Thyroid gland (tissue), 4 donors: Measurements from ENCODE around the gene THRB. TPM values are rescaled to one million over a fixed set of nuclear protein-coding genes. Genes with fewer than 3 reads are reported as not detected.

Experiments
- DNase-seq, 2 donors: peaks; one replicate each; pipeline ENCODE4 v3.0.0-alpha.2; 2019
- H3K27ac ChIP-seq, 3 donors: fragments of 200-600 bp; sonication (generic); 1 replicate in 2 of 3; 2 replicates in 1 of 3; pipeline ENCODE4 v1.5.1; 2016 to 2019; ENCODE audit warnings: mild to moderate bottlenecking in 1 of 3, moderate library complexity in 1 of 3
- H3K27me3 ChIP-seq: fragments of 200-600 bp; sonication (generic); one replicate; pipeline ENCODE4 v1.5.1; 2019
- H3K36me3 ChIP-seq, 2 donors: fragments of 200-600 bp; sonication (generic); one replicate each; pipeline ENCODE4 v1.5.1; 2016 to 2019
- H3K4me1 ChIP-seq, 2 donors: fragments of 200-600 bp; sonication (generic); one replicate each; pipeline ENCODE4 v1.5.1; 2017 to 2019
- H3K4me3 ChIP-seq, 3 donors: fragments of 200-600 bp; sonication (generic); replicated peaks in 1 of 3; 1 replicate in 2 of 3; 2 replicates in 1 of 3; pipeline ENCODE4 v1.5.1; 2016; ENCODE audit warnings: mild to moderate bottlenecking in 1 of 3
- H3K9me3 ChIP-seq: fragments of 200-600 bp; sonication (generic); one replicate; pipeline ENCODE4 v1.5.1; 2017
- CTCF ChIP-seq, 6 experiments: fragments of 200-600 bp in 3 of 6; fragments of 450-650 bp in 3 of 6; sonication (generic) in 3 of 6; IDR thresholded peaks; one replicate each; pipeline ENCODE4 v1.5.1; 2016 to 2019; ENCODE audit warnings: antibody characterized with exemption in 6 of 6, mild to moderate bottlenecking in 2 of 6, inconsistent platforms in 1 of 6, moderate library complexity in 1 of 6
- POLR2A ChIP-seq, 2 donors: fragments of 450-650 bp; IDR thresholded peaks; one replicate each; pipeline ENCODE4 v1.6.1; 2017; ENCODE audit warnings: antibody characterized with exemption in 2 of 2, mild to moderate bottlenecking in 2 of 2, moderate library complexity in 1 of 2
- WGBS, 2 donors: methylation state at CpG; one replicate each; pipeline ENCODE4 v1.1.5; 2017; 5-methylcytosine and 5-hydroxymethylcytosine counted together
- intact Hi-C: fragments of 100-400 bp; cut with DNase I; formaldehyde crosslinking; loops from one replicate; pipeline ENCODE4 v1.15.1; 2023
- total RNA-seq, 4 donors: library from RNA; depleted of rRNA; stranded (reverse); fragments of >200 nt; gene quantifications; one replicate each; pipeline ENCODE4 v1.2.3, GENCODE V29; 2016

Gene THRB
- total RNA-seq, 4 donors from 2014 or later = 11.1 to 33.2 (median 13.4) TPM

- H3K27me3 ChIP-seq = no peaks in the 10 kb centered on the region
- 67 to 74% methylated on average over 3 of the region's 3 CpGs for WGBS, 2 donors
- H3K27ac ChIP-seq = no peak overlapping the region
- H3K9me3 ChIP-seq = no peaks in the 10 kb centered on the region
- H3K4me1 ChIP-seq = peaks cover 3 to 8% of the 10 kb centered on the region in 2 donors
- TF ChIP-seq CTCF (IDR thresholded peaks at IDR 0.05) = no peak
- TF ChIP-seq POLR2A (IDR thresholded peaks at IDR 0.05) = no peak
- no peak for DNase-seq
- no peak overlapping the region for H3K4me3 ChIP-seq
- no peaks in the 10 kb centered on the region for H3K36me3 ChIP-seq
- intact Hi-C loops = no loop called here
Measured at GRCh38 chr3:24344784-24345439, 149.7 kb downstream of the THRB start.

GRCh38 chr3:24343084-24343783 lies 151.4 kb downstream of the THRB start:
- TF ChIP-seq POLR2A (IDR thresholded peaks at IDR 0.05) (no peak), CTCF (IDR thresholded peaks at IDR 0.05) (no peak)
- intact Hi-C loops = no loop called here
- Histone ChIP-seq H3K36me3 (no peaks in the 10 kb centered on the region), H3K27me3 (no peaks in the 10 kb centered on the region), H3K4me1 (peaks cover 9 to 12% of the 10 kb centered on the region in 2 donors), H3K4me3 (no peak overlapping the region), H3K9me3 (no peaks in the 10 kb centered on the region), H3K27ac (no peak overlapping the region)
- no peak for DNase-seq
- WGBS, 2 donors = 91 to 96% methylated on average over 3 of the region's 3 CpGs

- WGBS, 2 donors = 95 to 97% methylated on average over 4 of the region's 4 CpGs
- Histone ChIP-seq H3K4me1 (peaks cover 9 to 12% of the 10 kb centered on the region in 2 donors), H3K27me3 (no peaks in the 10 kb centered on the region), H3K9me3 (no peaks in the 10 kb centered on the region), H3K27ac (no peak overlapping the region), H3K4me3 (no peak overlapping the region), H3K36me3 (no peaks in the 10 kb centered on the region)
- DNase-seq = no peak
- intact Hi-C loops = no loop called here
- TF ChIP-seq POLR2A (IDR thresholded peaks at IDR 0.05) (no peak), CTCF (IDR thresholded peaks at IDR 0.05) (no peak)
Measured at GRCh38 chr3:24342275-24342674, 152.4 kb downstream of the THRB start.

GRCh38 chr3:24341668-24342067 lies 153.0 kb downstream of the THRB start:
- Histone ChIP-seq H3K9me3 (no peaks in the 10 kb centered on the region), H3K36me3 (no peaks in the 10 kb centered on the region), H3K4me3 (no peak overlapping the region), H3K27me3 (no peaks in the 10 kb centered on the region), H3K4me1 (peaks cover 9 to 12% of the 10 kb centered on the region in 2 donors), H3K27ac (no peak overlapping the region)
- intact Hi-C loops = no loop called here
- no peak for DNase-seq
- TF ChIP-seq CTCF (IDR thresholded peaks at IDR 0.05) (no peak), POLR2A (IDR thresholded peaks at IDR 0.05) (no peak)

GRCh38 chr3:24340966-24341365 lies 153.7 kb downstream of the THRB start:
- no peak for TF ChIP-seq POLR2A (IDR thresholded peaks at IDR 0.05)
- no peak for TF ChIP-seq CTCF (IDR thresholded peaks at IDR 0.05)
- Histone ChIP-seq H3K4me1 (peaks cover 9 to 12% of the 10 kb centered on the region in 2 donors), H3K9me3 (no peaks in the 10 kb centered on the region), H3K4me3 (no peak overlapping the region), H3K36me3 (no peaks in the 10 kb centered on the region), H3K27ac (no peak overlapping the region), H3K27me3 (no peaks in the 10 kb centered on the region)
- no peak for DNase-seq
- WGBS, 2 donors = 82 to 86% methylated on average over 4 of the region's 4 CpGs
- intact Hi-C loops = no loop called here
